GM18517 (cell line): Measurements from ENCODE around the gene ARPC4.
"Not testable (repeated sequence)": the region's sequence is repeated elsewhere in the genome, so short reads cannot be mapped to it uniquely, and the experiment has no call there.

Source experiments
- ATAC-seq: cut with Tn5 transposase; IDR thresholded peaks from one replicate; pipeline ENCODE4 v1.9.1; 2021; ENCODE audit warnings: mild to moderate bottlenecking, moderate library complexity; ENCODE audit not compliant: unreplicated experiment

The ARPC4 gene

DNA sequence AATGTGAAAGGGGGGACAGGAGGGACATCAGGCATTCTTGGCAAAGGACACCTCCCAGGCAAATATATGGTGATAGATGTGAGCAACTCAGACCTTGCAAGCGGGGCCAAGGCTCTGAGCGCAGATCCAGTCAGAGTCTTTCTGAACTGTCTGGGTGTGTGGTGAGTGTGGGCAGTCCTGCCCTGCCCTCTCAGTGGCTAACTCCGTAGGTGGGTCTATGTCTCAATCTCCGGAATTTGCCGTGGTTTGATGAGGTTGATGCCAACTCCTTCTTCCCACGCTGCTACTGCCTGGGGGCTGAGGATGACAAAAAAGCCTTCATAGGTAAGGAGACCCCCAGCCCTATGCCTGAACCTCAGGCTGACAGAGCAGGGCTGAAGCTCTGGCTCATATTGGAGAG lies 24.6 kb downstream of the ARPC4 start:
- no peak for ATAC-seq

DNA sequence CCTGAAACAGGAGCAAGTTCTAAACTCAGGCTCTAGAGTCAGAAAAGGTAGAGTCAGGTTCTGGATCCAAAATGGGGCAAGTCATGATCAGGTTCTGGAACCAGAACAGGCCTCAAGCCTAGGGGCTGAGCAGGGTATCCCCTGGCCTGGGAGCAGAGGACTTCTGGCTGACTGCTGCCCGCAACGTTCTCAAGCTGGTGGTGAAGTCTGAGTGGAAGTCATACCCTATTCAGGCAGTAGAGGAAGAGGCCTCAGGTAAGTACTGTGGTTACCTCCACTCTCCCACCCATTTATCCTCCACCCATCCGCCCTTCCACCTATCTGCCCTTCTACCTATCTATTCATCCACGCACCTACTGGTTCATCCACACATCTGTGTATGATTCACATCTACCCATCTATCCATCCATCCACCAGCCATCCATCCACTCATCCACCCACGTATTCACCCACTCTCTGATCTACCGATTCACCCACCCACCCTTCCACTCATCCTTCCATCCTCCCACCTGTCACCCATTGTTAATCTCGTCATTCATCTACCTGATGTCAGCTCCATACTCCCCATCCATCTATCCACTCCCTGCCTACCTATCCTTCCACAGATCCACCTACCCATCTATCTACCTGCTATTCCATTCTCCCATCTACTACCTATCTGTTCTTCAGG lies 25.9 kb downstream of the ARPC4 start:
- no peak for ATAC-seq

- ATAC-seq, result no peak
Measured at GRCh38 chr3:9820543-9820942, 27.7 kb downstream of the ARPC4 start.

GRCh38 chr3:9820946-9821345 lies 28.1 kb downstream of the ARPC4 start:
- no peak for ATAC-seq

DNA sequence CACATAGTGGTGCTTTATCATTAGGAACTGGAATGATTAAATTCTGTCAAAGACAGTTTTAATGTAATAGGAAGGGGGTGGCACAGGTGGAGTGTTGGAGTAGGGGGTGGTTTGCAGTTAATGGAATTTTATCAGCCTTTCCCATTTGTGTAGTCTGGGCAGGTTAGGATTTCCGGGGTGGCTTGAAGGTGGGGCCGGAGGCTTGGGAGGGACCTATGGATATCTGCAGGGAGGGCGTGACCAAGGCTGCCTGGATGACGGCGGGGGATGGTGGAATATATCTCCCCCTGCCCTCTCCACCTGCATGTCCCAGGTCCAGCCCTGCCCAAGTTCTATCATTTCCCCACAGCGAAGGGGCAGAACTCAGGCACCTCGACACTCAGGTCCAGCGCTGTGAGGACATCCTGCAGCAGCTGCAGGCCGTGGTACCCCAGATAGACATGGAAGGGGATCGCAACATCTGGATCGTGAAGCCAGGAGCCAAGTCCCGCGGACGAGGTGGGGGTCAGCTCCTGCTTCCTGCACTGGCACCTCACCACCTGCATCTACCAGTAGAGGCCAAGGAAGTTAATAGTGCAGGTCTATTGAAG lies 32.7 kb downstream of the ARPC4 start:
- no peak for ATAC-seq

GRCh38 chr3:9826815-9827573 lies 34.1 kb downstream of the ARPC4 start:
- ATAC-seq, result no peak

- ATAC-seq, result no peak
Measured at GRCh38 chr3:9828801-9829755, 36.2 kb downstream of the ARPC4 start.

DNA sequence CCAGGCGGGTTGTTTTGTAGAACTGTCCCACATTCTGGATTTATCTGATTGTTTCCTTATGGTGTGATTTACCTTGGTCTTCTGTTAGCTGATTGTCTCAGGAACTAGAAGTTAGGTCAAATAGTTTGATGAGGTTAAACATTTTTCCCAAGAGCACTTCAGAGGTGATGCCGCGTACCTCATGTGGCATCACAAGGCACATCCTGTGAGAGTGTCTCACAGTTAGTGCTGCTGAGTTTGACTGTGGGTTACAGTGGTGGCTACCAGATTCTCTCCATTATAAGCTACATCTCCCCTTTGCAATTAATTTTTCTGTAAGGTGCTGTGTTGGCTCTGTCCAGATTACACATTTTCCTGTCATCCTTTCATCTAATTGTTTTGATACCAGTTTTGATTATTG lies 38.4 kb downstream of the ARPC4 start:
- ATAC-seq, result no peak

GRCh38 chr3:9833078-9833477 lies 40.2 kb downstream of the ARPC4 start:
- no peak for ATAC-seq

DNA sequence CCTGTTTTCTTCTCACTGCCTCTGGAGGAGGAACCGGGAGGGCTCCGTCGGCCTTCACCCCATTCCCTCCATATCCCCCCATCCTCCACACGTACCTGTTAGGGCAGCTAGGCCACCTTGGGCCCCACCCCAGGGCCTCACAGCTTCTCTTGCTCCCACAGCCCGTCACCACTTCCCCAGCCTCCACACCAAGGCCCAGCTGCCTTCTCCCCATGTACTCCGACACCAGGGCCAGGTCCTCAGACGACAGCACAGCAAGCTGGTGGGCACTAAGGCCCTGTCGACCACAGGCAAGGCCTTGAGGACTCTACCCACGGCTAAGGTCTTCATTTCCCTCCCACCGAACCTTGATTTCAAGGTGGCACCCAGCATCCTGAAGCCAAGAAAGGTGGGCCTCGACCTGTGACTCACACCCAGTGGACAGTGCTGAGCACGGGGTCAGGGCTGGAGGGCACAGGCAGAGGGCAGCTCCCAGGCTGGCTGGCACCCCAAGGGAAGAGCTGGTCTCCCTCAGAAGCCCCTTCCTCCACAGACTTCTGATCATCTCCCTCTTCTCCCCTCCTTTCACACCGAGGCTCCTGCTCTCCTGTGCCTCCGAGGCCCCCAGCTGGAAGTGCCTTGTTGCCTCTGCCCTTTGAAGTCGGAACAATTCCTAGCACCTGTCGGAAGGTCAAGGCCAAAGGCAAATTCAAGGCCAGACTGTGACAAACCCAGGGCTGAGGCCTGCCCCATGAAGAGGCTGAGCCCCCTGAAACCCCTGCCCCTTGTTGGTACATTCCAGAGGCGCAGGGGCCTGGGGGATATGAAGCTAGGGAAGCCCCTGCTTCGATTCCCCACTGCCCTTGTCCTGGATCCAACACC lies 41.9 kb downstream of the ARPC4 start:
- ATAC-seq, result no peak

GRCh38 chr3:9837701-9838582 lies 45.1 kb downstream of the ARPC4 start:
- no peak for ATAC-seq

DNA sequence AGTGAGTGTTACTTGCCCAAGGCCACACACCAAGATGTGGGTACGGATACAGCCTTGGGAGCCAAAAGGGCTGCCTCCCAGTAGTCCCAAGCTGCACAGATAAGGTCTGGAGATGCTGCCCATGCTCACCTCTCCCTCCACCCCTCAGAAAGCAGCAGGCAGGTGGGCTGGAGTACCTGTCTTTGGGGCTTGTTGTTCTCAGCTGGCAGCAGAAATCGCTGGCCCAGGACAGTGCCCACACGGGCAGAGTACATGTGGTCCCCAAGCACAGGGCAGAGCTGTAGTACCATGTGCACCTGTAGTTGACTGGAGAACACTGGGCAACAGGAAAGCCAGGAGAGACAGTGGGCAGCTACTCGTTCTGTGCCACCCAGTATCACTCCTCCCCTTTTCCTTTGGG lies 46.0 kb downstream of the ARPC4 start:
- no peak for ATAC-seq

DNA sequence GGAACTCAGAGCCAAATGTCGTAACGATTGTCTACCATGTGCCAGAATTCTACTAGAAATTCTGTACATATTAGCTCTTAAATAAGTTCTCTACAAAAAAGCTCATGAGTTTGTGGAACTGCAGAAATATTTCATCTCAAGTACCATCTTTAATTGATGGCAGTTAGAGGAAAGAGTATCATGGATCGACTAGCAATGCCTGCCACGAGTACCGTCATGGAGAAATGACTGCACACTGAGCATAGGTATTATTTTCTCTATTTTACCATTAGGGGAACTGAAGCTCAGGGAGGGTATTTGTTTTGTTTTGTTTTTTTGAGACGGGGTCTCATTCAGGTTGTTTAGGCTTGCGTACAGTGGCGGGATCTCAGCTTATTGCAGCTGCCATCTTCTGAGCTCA lies 48.1 kb downstream of the ARPC4 start:
- no peak for ATAC-seq

- ATAC-seq, result peak; percentile 93
Measured at GRCh38 chr3:9843715-9844438, 51.0 kb downstream of the ARPC4 start, which contains the start of gene RPUSD3. TSS of gene RPUSD3 (minus strand) at chr3:9844008. CDS start at chr3:9843990, 18 bp downstream.

GRCh38 chr3:9846231-9846630 lies 53.3 kb downstream of the ARPC4 start:
- ATAC-seq, result no peak

- ATAC-seq, result no peak
Measured at GRCh38 chr3:9846931-9847488, 54.1 kb downstream of the ARPC4 start.

DNA sequence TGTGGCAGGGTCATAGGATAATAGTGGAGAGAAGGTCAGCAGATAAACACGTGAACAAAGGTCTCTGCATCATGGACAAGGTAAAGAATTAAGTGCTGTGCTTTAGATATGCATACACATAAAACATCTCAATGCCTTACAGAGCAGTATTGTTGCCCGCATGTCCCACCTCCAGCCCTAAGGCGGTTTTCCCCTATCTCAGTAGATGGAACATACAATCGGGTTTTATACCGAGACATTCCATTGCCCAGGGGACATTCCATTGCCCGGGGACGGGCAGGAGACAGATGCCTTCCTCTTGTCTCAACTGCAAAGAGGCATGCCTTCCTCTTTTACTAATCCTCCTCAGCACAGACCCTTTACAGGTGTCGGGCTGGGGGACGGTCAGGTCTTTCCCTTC lies 55.0 kb downstream of the ARPC4 start:
- not testable (repeated sequence) for ATAC-seq

DNA sequence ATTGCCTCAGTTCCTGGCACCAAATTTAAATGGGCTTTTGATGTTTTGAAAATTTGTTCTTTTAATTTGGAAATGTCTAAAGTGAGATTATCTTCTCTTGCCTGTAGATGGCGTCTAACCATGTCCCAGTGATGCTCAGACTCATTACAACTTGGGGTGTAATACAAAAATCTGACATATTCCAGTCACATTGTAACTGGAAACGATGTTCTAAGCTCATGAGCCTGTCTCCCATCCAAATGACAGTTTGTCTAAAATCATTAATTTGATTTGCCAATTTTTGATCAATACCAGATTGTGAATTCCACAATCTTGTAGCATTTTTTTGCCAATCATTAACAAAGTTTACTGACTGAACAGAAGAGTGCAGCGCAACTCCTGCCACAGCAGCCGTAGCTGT lies 56.0 kb downstream of the ARPC4 start:
- ATAC-seq, result not testable (repeated sequence)
